OCI-LY7 (cell line): ENCODE results near the gene PPP2R2B. TPM values are rescaled to one million over a fixed set of nuclear protein-coding genes. Genes with fewer than 3 reads are reported as not detected.

Experiments
- BruUV-seq: library from RNA; stranded (reverse); fragments of 400-500 nt; replicated peaks from 2 replicates; lab custom pipeline; 2021; lab: Mats Ljungman, UMichigan
- CTCF ChIA-PET: fragments of 300-600 bp; sonication (Branson Sonifier 250); formaldehyde crosslinking; loops from one replicate; lab custom pipeline; 2022; ENCODE audit warnings: antibody characterized with exemption; ENCODE audit not compliant: unreplicated experiment; lab: Charles Lee
- POLR2A ChIA-PET: fragments of 300-600 bp; sonication (Branson Sonifier 250); formaldehyde crosslinking; loops from one replicate; lab custom pipeline; 2022; ENCODE audit warnings: antibody characterized with exemption; lab: Charles Lee
- DNase-seq: peaks from one replicate; pipeline ENCODE4 v3.0.0-alpha.2; 2015; ENCODE audit warnings: low spot score
- H2AFZ ChIP-seq: fragments of 200-600 bp; sonication (generic), shearing (Covaris generic); 2 replicates; pipeline ENCODE4 v1.6.1; 2014; ENCODE audit warnings: mild to moderate bottlenecking, antibody characterized with exemption, low read length, moderate library complexity
- H3K27ac ChIP-seq: fragments of 200-600 bp; sonication (generic); 2 replicates; pipeline ENCODE4 v1.5.1; 2014; ENCODE audit warnings: mixed run types, low read depth, mild to moderate bottlenecking, moderate library complexity, low read length, inconsistent platforms; ENCODE audit not compliant: poor library complexity, severe bottlenecking
- H3K36me3 ChIP-seq: fragments of 200-600 bp; sonication (generic); 2 replicates; pipeline ENCODE4 v1.6.1; 2014; ENCODE audit warnings: mild to moderate bottlenecking, antibody characterized with exemption, low read length, moderate library complexity, mixed read lengths; ENCODE audit not compliant: insufficient read depth
- H3K4me1 ChIP-seq: fragments of 200-600 bp; sonication (generic); 2 replicates; pipeline ENCODE4 v1.5.1; 2014; ENCODE audit warnings: mild to moderate bottlenecking, low read length; ENCODE audit not compliant: insufficient read depth, poor library complexity, severe bottlenecking
- H3K4me2 ChIP-seq: fragments of 200-600 bp; sonication (generic); 2 replicates; pipeline ENCODE4 v1.6.1; 2014; ENCODE audit warnings: mild to moderate bottlenecking, low read length
- H3K4me3 ChIP-seq: fragments of 200-600 bp; sonication (generic); 2 replicates; pipeline ENCODE4 v1.5.1; 2014; ENCODE audit warnings: mild to moderate bottlenecking, low read depth, low read length; ENCODE audit not compliant: poor library complexity, severe bottlenecking
- H3K79me2 ChIP-seq: fragments of 200-600 bp; sonication (generic); 2 replicates; pipeline ENCODE4 v1.6.1; 2016; ENCODE audit warnings: low read depth, mild to moderate bottlenecking, low read length, moderate library complexity, mixed read lengths; ENCODE audit not compliant: insufficient read depth
- H3K9me2 ChIP-seq: fragments of 200-600 bp; sonication (generic); 2 replicates; pipeline ENCODE4 v1.6.1; 2016; ENCODE audit warnings: mild to moderate bottlenecking, low read length, mixed read lengths; ENCODE audit not compliant: insufficient read depth
- H3K9me3 ChIP-seq: fragments of 200-600 bp; sonication (generic); 2 replicates; pipeline ENCODE4 v1.6.1; 2014; ENCODE audit warnings: mild to moderate bottlenecking, mixed run types, low read length, mixed read lengths
- H4K20me1 ChIP-seq: fragments of 200-600 bp; sonication (generic); 2 replicates; pipeline ENCODE4 v1.6.1; 2014; ENCODE audit warnings: mild to moderate bottlenecking, antibody characterized with exemption, low read length, moderate library complexity, mixed read lengths; ENCODE audit not compliant: insufficient read depth
- CTCF ChIP-seq: fragments of 200-600 bp; sonication (generic); conservative IDR thresholded peaks from 2 replicates; pipeline ENCODE4 v1.5.1; 2014; ENCODE audit warnings: mild to moderate bottlenecking, antibody characterized with exemption, low read length, moderate library complexity, mixed read lengths
- EZH2phosphoT487 ChIP-seq: fragments of 200-600 bp; sonication (generic); IDR thresholded peaks from 2 replicates; pipeline ENCODE4 v1.6.1; 2018; ENCODE audit warnings: low read depth, borderline replicate concordance, mild to moderate bottlenecking, mixed run types, antibody characterized with exemption, low read length, moderate library complexity, mixed read lengths
- intact Hi-C: fragments of 100-400 bp; cut with micrococcal nuclease; formaldehyde crosslinking; loops from one replicate; pipeline ENCODE4 v1.10.0; 2022; ENCODE audit not compliant: unreplicated experiment
- total RNA-seq, 2 experiments: library from RNA; depleted of rRNA in 1 of 2; stranded (reverse); fragments of >200 nt in 1 of 2; shearing (Covaris generic) in 1 of 2; gene quantifications; 2 replicates each; pipeline ENCODE4 v1.2.3, GENCODE V29; 2014 to 2022

Gene PPP2R2B
- total RNA-seq, 2 experiments from 2014 or later: not detected

- Histone ChIP-seq H3K4me1 (no peaks in the 10 kb centered on the region), H4K20me1 (no peaks in the 10 kb centered on the region), H3K79me2 (no peaks in the 10 kb centered on the region), H3K9me3 (no peaks in the 10 kb centered on the region), H2AFZ (no peak overlapping the region), H3K36me3 (no peaks in the 10 kb centered on the region), H3K4me2 (no peak overlapping the region), H3K4me3 (no peak overlapping the region), H3K27ac (no peak overlapping the region), H3K9me2 (no peaks in the 10 kb centered on the region)
- DNase-seq: no peak
- intact Hi-C loops: no loop called here
- ChIA-PET POLR2A (interaction anchor here (0.6 to 0.9 kb wide), 2 partner anchors 18 to 90 kb away, joined by 3 to 4 read pairs; no protein-coding TSS in a partner anchor), CTCF (no interaction called here)
- no peak for TF ChIP-seq EZH2phosphoT487
- no peak for TF ChIP-seq CTCF
- BruUV-seq: no TSS peak
Measured at GRCh38 chr5:146849694-146850303, 28.8 kb downstream of the PPP2R2B start.

- no peak overlapping the region for H3K4me3 ChIP-seq
- H3K79me2 ChIP-seq: no peaks in the 10 kb centered on the region
- intact Hi-C loops: no loop called here
- ChIA-PET CTCF (no interaction called here), POLR2A (no interaction called here)
- no peak for DNase-seq
- no peaks in the 10 kb centered on the region for H3K9me3 ChIP-seq
- H3K4me1 ChIP-seq: no peaks in the 10 kb centered on the region
- no peaks in the 10 kb centered on the region for H3K9me2 ChIP-seq
- TF ChIP-seq EZH2phosphoT487 (no peak), CTCF (no peak)
- H3K27ac ChIP-seq: no peak overlapping the region
- H3K4me2 ChIP-seq: no peak overlapping the region
- no peaks in the 10 kb centered on the region for H4K20me1 ChIP-seq
- BruUV-seq: no TSS peak
- no peaks in the 10 kb centered on the region for H3K36me3 ChIP-seq
- H2AFZ ChIP-seq: no peak overlapping the region
Measured at GRCh38 chr5:146848133-146848532, 30.4 kb downstream of the PPP2R2B start.

- Histone ChIP-seq H3K4me1 (no peaks in the 10 kb centered on the region), H3K4me2 (no peak overlapping the region), H3K9me3 (no peaks in the 10 kb centered on the region), H3K79me2 (no peaks in the 10 kb centered on the region), H2AFZ (no peak overlapping the region), H4K20me1 (no peaks in the 10 kb centered on the region), H3K9me2 (no peaks in the 10 kb centered on the region), H3K27ac (no peak overlapping the region), H3K4me3 (no peak overlapping the region), H3K36me3 (no peaks in the 10 kb centered on the region)
- intact Hi-C loops: no loop called here
- no peak for DNase-seq
- TF ChIP-seq CTCF: no peak
- ChIA-PET POLR2A (interaction anchor here (1.0 kb wide), 1 partner anchor 168 kb away, joined by 3 read pairs; no protein-coding TSS in a partner anchor), CTCF (no interaction called here)
- no TSS peak for BruUV-seq
Measured at GRCh38 chr5:146840016-146840415, 38.5 kb downstream of the PPP2R2B start.
